Ascending aorta (tissue), 2 donors: ENCODE measurements around the gene OSBPL10. TPM values are rescaled to one million over a fixed set of nuclear protein-coding genes. Genes with fewer than 3 reads are reported as not detected.

ENCODE experiments used
- DNase-seq, 2 donors: peaks; one replicate each; pipeline ENCODE4 v3.0.0-alpha.2; 2019; ENCODE audit warnings: low spot score in 2 of 2
- H3K27ac ChIP-seq, 2 donors: fragments of 200-600 bp; sonication (generic); one replicate each; pipeline ENCODE4 v1.5.1; 2016 to 2017; ENCODE audit warnings: mild to moderate bottlenecking in 1 of 2
- H3K27me3 ChIP-seq: fragments of 200-600 bp; sonication (generic); one replicate; pipeline ENCODE4 v1.5.1; 2017
- H3K36me3 ChIP-seq, 2 donors: fragments of 200-600 bp; sonication (generic); one replicate each; pipeline ENCODE4 v1.5.1; 2016
- H3K4me1 ChIP-seq, 2 donors: fragments of 200-600 bp; sonication (generic); one replicate each; pipeline ENCODE4 v1.5.1; 2016 to 2017; ENCODE audit warnings: mild to moderate bottlenecking in 1 of 2
- H3K4me3 ChIP-seq, 2 donors: fragments of 200-600 bp; sonication (generic); one replicate each; pipeline ENCODE4 v1.5.1; 2016 to 2017; ENCODE audit warnings: mild to moderate bottlenecking in 1 of 2
- H3K9me3 ChIP-seq, 2 donors: fragments of 200-600 bp; sonication (generic); one replicate each; pipeline ENCODE4 v1.5.1; 2016
- CTCF ChIP-seq, 3 experiments: fragments of 200-600 bp in 2 of 3; fragments of 450-650 bp in 1 of 3; sonication (generic) in 2 of 3; IDR thresholded peaks; one replicate each; pipeline ENCODE4 v1.5.1; 2016 to 2019; ENCODE audit warnings: antibody characterized with exemption in 3 of 3, mild to moderate bottlenecking in 1 of 3, moderate library complexity in 1 of 3
- intact Hi-C: fragments of 100-400 bp; cut with DNase I; formaldehyde crosslinking; loops from one replicate; pipeline ENCODE4 v1.15.1; 2023
- total RNA-seq: library from RNA; depleted of rRNA; stranded (reverse); fragments of >200 nt; gene quantifications from one replicate; pipeline ENCODE4 v1.1.0, GENCODE V29; 2016

The OSBPL10 gene
- total RNA-seq, 1 donor from 2014 or later, result 169 TPM

- TF ChIP-seq CTCF (IDR thresholded peaks at IDR 0.05), result no peak
- intact Hi-C loops, result loop anchor here (10.0 kb wide), 1 partner anchor 110 kb away; no protein-coding TSS in a partner anchor
- H3K4me1 ChIP-seq, result peaks cover 0 to 9% of the 10 kb centered on the region in 2 donors
Observed at GRCh38 chr3:31984321-31984720, 3.3 kb upstream of the OSBPL10 start.

DNA sequence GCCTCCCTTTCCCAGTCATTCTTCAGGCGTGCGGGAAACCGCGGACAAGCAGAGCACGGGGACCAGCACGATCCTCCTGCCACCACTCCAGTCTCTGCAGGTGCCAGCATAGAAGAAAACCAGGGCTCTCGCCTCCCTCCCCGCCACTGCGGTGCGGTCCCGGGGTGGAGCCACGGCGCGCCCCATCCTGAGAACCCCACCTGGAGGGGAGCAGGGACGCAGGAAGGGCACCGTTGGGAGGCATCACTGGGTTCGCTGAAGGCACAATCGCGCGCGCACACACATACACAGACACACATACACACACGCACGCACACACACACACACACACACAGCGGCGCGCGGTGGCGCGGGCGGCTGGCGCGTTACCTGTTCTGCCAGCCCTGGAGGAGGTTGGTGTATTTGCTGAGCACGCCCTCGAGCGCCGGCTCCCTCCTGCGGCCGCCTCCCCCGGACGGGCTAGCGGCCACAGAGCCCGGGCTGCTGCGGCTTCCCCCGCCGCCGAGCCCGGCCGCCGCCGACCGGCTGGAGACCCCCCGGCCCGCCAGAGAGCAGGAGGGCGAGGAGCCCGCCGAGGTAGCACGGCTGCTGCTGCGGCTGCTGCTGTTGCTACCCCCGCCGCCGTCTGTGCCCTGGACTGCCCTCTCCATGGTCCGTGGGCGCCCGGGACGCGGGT, 394 bp downstream of the OSBPL10 start:
- DNase-seq, result peak in 1 of 2 donors; percentile 75
- H3K9me3 ChIP-seq, result no peaks in the 10 kb centered on the region
- no peaks in the 10 kb centered on the region for H3K36me3 ChIP-seq
- intact Hi-C loops, result loop anchor here (1.0 to 10.0 kb wide), 3 partner anchors 11 to 129 kb away; no protein-coding TSS in a partner anchor
- H3K4me3 ChIP-seq, result peak overlapping the region; percentile 63 to 79
- peak overlapping the region; percentile 87 to 91 for H3K27ac ChIP-seq
- H3K27me3 ChIP-seq, result no peaks in the 10 kb centered on the region
- H3K4me1 ChIP-seq, result peaks cover 0 to 9% of the 10 kb centered on the region in 2 donors
- no peak for TF ChIP-seq CTCF (IDR thresholded peaks at IDR 0.05)

More at GRCh38 chr3:31984321-31984720, 3.3 kb upstream of the OSBPL10 start:
- Histone ChIP-seq H3K36me3 (no peaks in the 10 kb centered on the region), H3K27ac (no peak overlapping the region), H3K9me3 (peaks cover 5 to 21% of the 10 kb centered on the region in 2 donors), H3K4me3 (no peak overlapping the region), H3K27me3 (no peaks in the 10 kb centered on the region)
- DNase-seq, result no peak

GRCh38 chr3:31979001-31979697, 1.9 kb downstream of the OSBPL10 start:
- intact Hi-C loops, result no loop called here
- peaks cover 0 to 9% of the 10 kb centered on the region in 2 donors for H3K4me1 ChIP-seq
- H3K27ac ChIP-seq, result no peak overlapping the region
- no peak overlapping the region for H3K4me3 ChIP-seq
- DNase-seq, result no peak
- no peak for TF ChIP-seq CTCF (IDR thresholded peaks at IDR 0.05)
- H3K9me3 ChIP-seq, result no peaks in the 10 kb centered on the region
- no peaks in the 10 kb centered on the region for H3K27me3 ChIP-seq
- no peaks in the 10 kb centered on the region for H3K36me3 ChIP-seq

DNA sequence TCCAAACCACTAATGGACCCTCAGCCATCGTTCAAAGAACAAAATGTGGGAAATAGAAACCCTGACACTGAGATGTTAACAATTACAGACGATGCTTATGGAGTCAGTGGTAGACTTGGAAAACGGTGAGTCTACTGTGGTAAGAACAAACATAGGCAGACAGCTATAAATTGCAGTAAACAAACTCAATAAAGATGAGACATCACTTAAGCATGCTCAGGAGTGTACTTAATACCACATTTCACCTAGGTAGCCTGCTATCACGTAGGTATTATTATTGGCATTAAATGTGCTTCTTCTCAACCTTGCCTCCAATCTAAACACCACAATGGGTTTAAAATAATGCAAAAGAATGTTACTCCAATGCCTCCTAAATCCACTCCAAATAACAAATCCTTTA, 2.5 kb downstream of the OSBPL10 start:
- Histone ChIP-seq H3K27me3 (no peaks in the 10 kb centered on the region), H3K36me3 (no peaks in the 10 kb centered on the region), H3K4me3 (no peak overlapping the region), H3K27ac (no peak overlapping the region), H3K4me1 (peaks cover 0 to 9% of the 10 kb centered on the region in 2 donors), H3K9me3 (no peaks in the 10 kb centered on the region)
- no peak for TF ChIP-seq CTCF (IDR thresholded peaks at IDR 0.05)
- intact Hi-C loops, result no loop called here
- DNase-seq, result no peak

GRCh38 chr3:31977736-31978135, 3.3 kb downstream of the OSBPL10 start:
- intact Hi-C loops, result no loop called here
- TF ChIP-seq CTCF (IDR thresholded peaks at IDR 0.05), result no peak

More at GRCh38 chr3:31977736-31978135, 3.3 kb downstream of the OSBPL10 start:
- H3K36me3 ChIP-seq, result no peaks in the 10 kb centered on the region
- H3K27ac ChIP-seq, result no peak overlapping the region
- no peaks in the 10 kb centered on the region for H3K27me3 ChIP-seq
- peaks cover 0 to 9% of the 10 kb centered on the region in 2 donors for H3K4me1 ChIP-seq
- H3K4me3 ChIP-seq, result no peak overlapping the region
- DNase-seq, result no peak
- no peaks in the 10 kb centered on the region for H3K9me3 ChIP-seq
